Left hindlimb (tissue), 1 donor: ENCODE results near the gene KRT1.
"Not testable (repeated sequence)": the region's sequence is repeated elsewhere in the genome, so short reads cannot be mapped to it uniquely, and the experiment has no call there.

Experiments used
- DNase-seq: peaks from one replicate; pipeline ENCODE4 v3.0.0-alpha.2; 2018

The KRT1 gene

GRCh38 chr12:52679875-52680274 is 332 bp downstream of the KRT1 start:
- no peak for DNase-seq

GRCh38 chr12:52677671-52678070 is 2.5 kb downstream of the KRT1 start:
- no peak for DNase-seq

GRCh38 chr12:52677126-52677525 is 3.1 kb downstream of the KRT1 start:
- DNase-seq: no peak

- no peak for DNase-seq
These were observed 4.0 kb downstream of the KRT1 start for GRCh38 chr12:52676163-52676562.

GRCh38 chr12:52675301-52675701 is 4.9 kb downstream of the KRT1 start:
- DNase-seq: no peak

GRCh38 chr12:52674433-52674775 is 5.8 kb downstream of the KRT1 start:
- no peak for DNase-seq

- DNase-seq: no peak
These were observed 6.3 kb downstream of the KRT1 start for GRCh38 chr12:52673713-52674432.

GRCh38 chr12:52673217-52673616 is 7.0 kb downstream of the KRT1 start:
- no peak for DNase-seq

GRCh38 chr12:52672321-52672933 is 7.8 kb downstream of the KRT1 start:
- DNase-seq: no peak

- DNase-seq: no peak
These were observed 9.2 kb downstream of the KRT1 start for GRCh38 chr12:52670961-52671360.

- DNase-seq: no peak
These were observed 9.7 kb downstream of the KRT1 start for GRCh38 chr12:52670506-52670905.

- DNase-seq: not testable (repeated sequence)
These were observed 10.3 kb downstream of the KRT1 start for GRCh38 chr12:52669941-52670340.

GRCh38 chr12:52669426-52669825 is 10.8 kb downstream of the KRT1 start:
- no peak for DNase-seq

GRCh38 chr12:52667931-52668330 is 12.3 kb downstream of the KRT1 start:
- no peak for DNase-seq

- no peak for DNase-seq
These were observed 12.7 kb downstream of the KRT1 start for GRCh38 chr12:52667509-52667908.

GRCh38 chr12:52666471-52666870 is 13.7 kb downstream of the KRT1 start:
- no peak for DNase-seq

- no peak for DNase-seq
These were observed 16.8 kb downstream of the KRT1 start for GRCh38 chr12:52663420-52663819.

GRCh38 chr12:52662918-52663229 is 17.3 kb downstream of the KRT1 start:
- no peak for DNase-seq

- DNase-seq: no peak
These were observed 17.9 kb downstream of the KRT1 start for GRCh38 chr12:52662093-52662917.

GRCh38 chr12:52661668-52662067 is 18.5 kb downstream of the KRT1 start:
- no peak for DNase-seq

GRCh38 chr12:52660934-52661499 is 19.2 kb downstream of the KRT1 start:
- DNase-seq: no peak

GRCh38 chr12:52659951-52660350 is 20.3 kb downstream of the KRT1 start:
- DNase-seq: no peak

- no peak for DNase-seq
These were observed 20.8 kb downstream of the KRT1 start for GRCh38 chr12:52659395-52659794.

GRCh38 chr12:52658196-52658595 is 22.0 kb downstream of the KRT1 start:
- no peak for DNase-seq
